ENCODE results near the gene CCDC33. TPM values are rescaled to one million over a fixed set of nuclear protein-coding genes. Genes with fewer than 3 reads are reported as not detected.

The CCDC33 gene
- total RNA-seq, 1 experiment from 2014 or later: 0.15 TPM

- POLR2A ChIA-PET: no interaction called here
- no peaks in the 10 kb centered on the region for H3K79me2 ChIP-seq (ENCODE audit: insufficient read depth, low read length)
- intact Hi-C loops (cut with micrococcal nuclease): no loop called here
- RAD21 ChIA-PET (ENCODE audit: low non-redundant PET in 1 of 2, low total read pairs in 2 of 2, uncharacterized antibody in 2 of 2, unreplicated experiment in 2 of 2): no interaction called here
- ATAC-seq (no peak), DNase-seq (ENCODE audit: low read depth, low spot score) (no peak)
- no peak overlapping the region for H3K9ac ChIP-seq (ENCODE audit: low read length)
- H2AFZ ChIP-seq (ENCODE audit: low read depth, low read length, poor library complexity, severe bottlenecking): no peak overlapping the region
- H3K4me3 ChIP-seq (replicated peaks in 1 of 2; ENCODE audit: low read depth in 1 of 2, low read length in 2 of 2): no peak overlapping the region
- no TSS peak for BruUV-seq (replicated peaks)
- H3K27me3 ChIP-seq (ENCODE audit: insufficient read depth, low read length): no peaks in the 10 kb centered on the region
- H3K9me3 ChIP-seq (ENCODE audit: control insufficient read depth in 1 of 2, insufficient read depth in 1 of 2, low read depth in 1 of 2, low read length in 2 of 2): no peaks in the 10 kb centered on the region
- CTCF ChIA-PET: no interaction called here
- H4K20me1 ChIP-seq (ENCODE audit: insufficient read depth): no peaks in the 10 kb centered on the region
- TF ChIP-seq REST (IDR thresholded peaks at IDR 0.05; ENCODE audit: low read depth) (no peak), FOSL1 (IDR thresholded peaks at IDR 0.05; ENCODE audit: low read depth) (no peak), ATF3 (IDR thresholded peaks at IDR 0.05) (no peak), ZFX (IDR thresholded peaks at IDR 0.05) (no peak), TCF7L2 (IDR thresholded peaks at IDR 0.05; ENCODE audit: borderline replicate concordance, extremely low read depth, insufficient read depth, insufficient read length) (no peak), ZBTB33 (IDR thresholded peaks at IDR 0.05; ENCODE audit: extremely low read depth, insufficient replicate concordance, low read length) (no peak), EZH2 (IDR thresholded peaks at IDR 0.05) (no peak), CEBPB (IDR thresholded peaks at IDR 0.05; ENCODE audit: low read depth) (no peak), EGR1 (IDR thresholded peaks at IDR 0.05; ENCODE audit: low read depth) (no peak), YY1 (IDR thresholded peaks at IDR 0.05; ENCODE audit: extremely low read depth, insufficient replicate concordance, low read depth, low read length) (no peak)
- no peak overlapping the region for H3K27ac ChIP-seq (ENCODE audit: low read depth, low read length)
- no peak overlapping the region for H3K4me2 ChIP-seq (ENCODE audit: low read length)
- peaks cover 0 to 6% of the 10 kb centered on the region in 2 experiments; a peak in 1 of 4 replicates for H3K4me1 ChIP-seq (ENCODE audit: control insufficient read depth in 1 of 2, insufficient read depth in 2 of 2, low read length in 2 of 2)
- no peaks in the 10 kb centered on the region for H3K36me3 ChIP-seq (ENCODE audit: control insufficient read depth in 1 of 2, insufficient read depth in 2 of 2, low read length in 2 of 2)
- no peaks in the 10 kb centered on the region for H3K9me2 ChIP-seq (ENCODE audit: insufficient read depth)
Observed at GRCh38 chr15:74343127-74343796, 107.1 kb downstream of the CCDC33 start.

Measured in HCT116 (cell line).